ENCODE data around the gene IL17RE.

The IL17RE gene

DNA sequence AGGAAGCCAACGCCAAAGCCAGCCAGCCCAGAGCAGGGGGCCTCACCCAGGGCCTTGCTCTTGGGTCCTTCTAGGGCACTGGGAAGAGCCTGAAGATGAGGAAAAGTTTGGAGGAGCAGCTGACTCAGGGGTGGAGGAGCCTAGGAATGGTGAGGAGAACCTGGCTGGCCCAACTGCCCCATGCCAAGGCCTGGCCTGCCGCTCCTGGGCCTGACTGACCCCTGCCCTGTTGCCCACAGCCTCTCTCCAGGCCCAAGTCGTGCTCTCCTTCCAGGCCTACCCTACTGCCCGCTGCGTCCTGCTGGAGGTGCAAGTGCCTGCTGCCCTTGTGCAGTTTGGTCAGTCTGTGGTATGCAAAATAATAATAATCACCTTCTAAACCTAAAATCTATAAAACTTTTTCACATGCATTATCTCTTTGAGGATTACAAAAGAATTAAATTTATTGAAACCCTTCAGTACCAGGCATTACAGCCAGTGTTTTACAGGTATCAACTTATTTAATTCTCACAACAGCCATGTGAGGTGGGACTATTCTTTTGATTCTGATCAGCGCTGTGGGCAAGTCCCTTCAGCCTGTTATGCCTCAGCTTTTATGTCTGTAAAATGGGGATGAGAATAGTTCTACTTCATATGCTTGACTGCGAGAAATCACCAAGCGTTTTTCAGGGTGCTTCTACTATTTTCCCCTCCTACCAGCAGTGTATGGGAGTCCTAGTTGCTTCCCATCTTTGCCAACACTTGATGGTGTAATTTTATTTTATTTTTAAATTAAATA lies 15.8 kb downstream of the IL17RE start:
- no peak for DNase-seq (ENCODE audit: low read depth)
- H3K4me3 ChIP-seq (ENCODE audit: control insufficient read depth, low read depth, low read length): no peak overlapping the region
- no peak for TF ChIP-seq CTCF (IDR thresholded peaks at IDR 0.05; ENCODE audit: control insufficient read depth, insufficient read depth, low read depth, low read length, missing control alignments)

- no peak overlapping the region for H3K4me3 ChIP-seq (ENCODE audit: control insufficient read depth, low read depth, low read length)
- no peak for DNase-seq (ENCODE audit: low read depth)
- TF ChIP-seq CTCF (IDR thresholded peaks at IDR 0.05; ENCODE audit: control insufficient read depth, insufficient read depth, low read depth, low read length, missing control alignments): no peak
These were observed 25.5 kb downstream of the IL17RE start for GRCh38 chr3:9928158-9928557.

GRCh38 chr3:9930804-9931418 lies 28.3 kb downstream of the IL17RE start:
- DNase-seq (ENCODE audit: low read depth): no peak
- no peak for TF ChIP-seq CTCF (IDR thresholded peaks at IDR 0.05; ENCODE audit: control insufficient read depth, insufficient read depth, low read depth, low read length, missing control alignments)
- no peak overlapping the region for H3K4me3 ChIP-seq (ENCODE audit: control insufficient read depth, low read depth, low read length)

DNA sequence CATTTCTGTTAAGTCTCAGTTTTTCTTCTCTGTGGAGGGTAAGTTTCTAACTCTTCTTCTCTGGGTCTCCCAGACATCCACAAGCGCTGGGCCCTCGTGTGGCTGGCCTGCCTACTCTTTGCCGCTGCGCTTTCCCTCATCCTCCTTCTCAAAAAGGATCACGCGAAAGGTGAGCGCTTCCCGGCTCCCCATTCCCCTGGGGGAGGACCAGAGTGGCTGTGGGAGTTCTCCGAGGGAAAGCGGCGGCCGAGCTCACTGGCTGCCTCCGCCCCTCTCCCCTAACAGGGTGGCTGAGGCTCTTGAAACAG lies 29.8 kb downstream of the IL17RE start:
- peak overlapping the region; percentile 73 for H3K4me3 ChIP-seq (ENCODE audit: control insufficient read depth, low read depth, low read length)
- no peak for DNase-seq (ENCODE audit: low read depth)
- no peak for TF ChIP-seq CTCF (IDR thresholded peaks at IDR 0.05; ENCODE audit: control insufficient read depth, insufficient read depth, low read depth, low read length, missing control alignments)

DNA sequence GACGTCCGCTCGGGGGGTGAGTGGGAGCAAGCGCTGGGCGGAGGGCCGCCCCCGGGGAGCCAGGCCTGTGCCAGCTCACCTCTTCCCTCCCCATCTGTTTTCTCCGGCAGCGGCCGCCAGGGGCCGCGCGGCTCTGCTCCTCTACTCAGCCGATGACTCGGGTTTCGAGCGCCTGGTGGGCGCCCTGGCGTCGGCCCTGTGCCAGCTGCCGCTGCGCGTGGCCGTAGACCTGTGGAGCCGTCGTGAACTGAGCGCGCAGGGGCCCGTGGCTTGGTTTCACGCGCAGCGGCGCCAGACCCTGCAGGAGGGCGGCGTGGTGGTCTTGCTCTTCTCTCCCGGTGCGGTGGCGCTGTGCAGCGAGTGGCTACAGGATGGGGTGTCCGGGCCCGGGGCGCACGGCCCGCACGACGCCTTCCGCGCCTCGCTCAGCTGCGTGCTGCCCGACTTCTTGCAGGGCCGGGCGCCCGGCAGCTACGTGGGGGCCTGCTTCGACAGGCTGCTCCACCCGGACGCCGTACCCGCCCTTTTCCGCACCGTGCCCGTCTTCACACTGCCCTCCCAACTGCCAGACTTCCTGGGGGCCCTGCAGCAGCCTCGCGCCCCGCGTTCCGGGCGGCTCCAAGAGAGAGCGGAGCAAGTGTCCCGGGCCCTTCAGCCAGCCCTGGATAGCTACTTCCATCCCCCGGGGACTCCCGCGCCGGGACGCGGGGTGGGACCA lies 30.4 kb downstream of the IL17RE start:
- peak overlapping the region; percentile 73 for H3K4me3 ChIP-seq (ENCODE audit: control insufficient read depth, low read depth, low read length)
- TF ChIP-seq CTCF (IDR thresholded peaks at IDR 0.05; ENCODE audit: control insufficient read depth, insufficient read depth, low read depth, low read length, missing control alignments): peak; percentile 79
- DNase-seq (ENCODE audit: low read depth): no peak

GRCh38 chr3:9933561-9934234 lies 31.1 kb downstream of the IL17RE start, which contains the start of gene CRELD1:
CRELD1 (plus strand) TSS chr3:9933834; CDS start chr3:9934439, 605 bp downstream.
- DNase-seq (ENCODE audit: low read depth): no peak
- H3K4me3 ChIP-seq (ENCODE audit: control insufficient read depth, low read depth, low read length): peak within 1 kb of the TSS; percentile 73
- no peak for TF ChIP-seq CTCF (IDR thresholded peaks at IDR 0.05; ENCODE audit: control insufficient read depth, insufficient read depth, low read depth, low read length, missing control alignments)
